Measurements from ENCODE around the gene RAD18.

DNA sequence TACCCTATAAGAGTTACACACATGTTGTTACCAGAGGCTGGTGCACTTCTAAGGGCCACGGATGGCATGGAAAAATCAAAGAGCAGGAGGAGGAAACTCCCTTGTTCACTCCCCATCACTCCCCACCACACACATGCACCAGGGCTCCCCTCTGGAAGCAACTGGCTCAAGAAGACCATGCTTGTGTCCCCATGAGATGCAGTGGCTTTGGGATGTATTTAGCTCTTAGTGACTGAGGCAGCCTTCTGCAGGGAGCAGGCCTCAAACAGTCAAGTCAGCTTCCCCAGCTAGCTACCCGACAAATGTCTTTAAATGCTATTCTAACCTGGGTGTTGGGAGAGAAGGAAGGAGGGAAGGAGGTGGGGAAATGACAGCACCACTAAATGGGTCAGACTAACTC is 32.9 kb upstream of the RAD18 start:
- TF ChIP-seq, protein P1, sequence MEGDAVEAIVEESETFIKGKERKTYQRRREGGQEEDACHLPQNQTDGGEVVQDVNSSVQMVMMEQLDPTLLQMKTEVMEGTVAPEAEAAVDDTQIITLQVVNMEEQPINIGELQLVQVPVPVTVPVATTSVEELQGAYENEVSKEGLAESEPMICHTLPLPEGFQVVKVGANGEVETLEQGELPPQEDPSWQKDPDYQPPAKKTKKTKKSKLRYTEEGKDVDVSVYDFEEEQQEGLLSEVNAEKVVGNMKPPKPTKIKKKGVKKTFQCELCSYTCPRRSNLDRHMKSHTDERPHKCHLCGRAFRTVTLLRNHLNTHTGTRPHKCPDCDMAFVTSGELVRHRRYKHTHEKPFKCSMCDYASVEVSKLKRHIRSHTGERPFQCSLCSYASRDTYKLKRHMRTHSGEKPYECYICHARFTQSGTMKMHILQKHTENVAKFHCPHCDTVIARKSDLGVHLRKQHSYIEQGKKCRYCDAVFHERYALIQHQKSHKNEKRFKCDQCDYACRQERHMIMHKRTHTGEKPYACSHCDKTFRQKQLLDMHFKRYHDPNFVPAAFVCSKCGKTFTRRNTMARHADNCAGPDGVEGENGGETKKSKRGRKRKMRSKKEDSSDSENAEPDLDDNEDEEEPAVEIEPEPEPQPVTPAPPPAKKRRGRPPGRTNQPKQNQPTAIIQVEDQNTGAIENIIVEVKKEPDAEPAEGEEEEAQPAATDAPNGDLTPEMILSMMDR (conservative IDR thresholded peaks at IDR 0.05; ENCODE audit: low read length), result no peak
- TF ChIP-seq EZH2phosphoT487 (IDR thresholded peaks at IDR 0.05; ENCODE audit: borderline replicate concordance, low read depth, low read length), result no peak
